Body of pancreas (tissue), 4 donors: ENCODE measurements around the gene SP140. TPM values are rescaled to one million over a fixed set of nuclear protein-coding genes. Genes with fewer than 3 reads are reported as not detected.

ENCODE experiments used
- ATAC-seq: fragments of 150-250 bp; one replicate; pipeline ENCODE4 v1.9.1; 2016
- DNase-seq, 4 donors: peaks; one replicate each; pipeline ENCODE4 v3.0.0-alpha.2; 2019
- H3K27ac ChIP-seq, 4 donors: fragments of 200-600 bp; sonication (generic); 1 replicate in 3 of 4; 2 replicates in 1 of 4; pipeline versions ENCODE4 v1.5.1 to v1.6.1; 2016 to 2019; ENCODE audit warnings: mild to moderate bottlenecking in 1 of 4, mixed read lengths in 1 of 4, moderate library complexity in 1 of 4
- H3K27me3 ChIP-seq, 2 donors: fragments of 200-600 bp; sonication (generic); one replicate each; pipeline ENCODE4 v1.6.0; 2016; ENCODE audit warnings: mild to moderate bottlenecking in 1 of 2
- H3K36me3 ChIP-seq, 2 donors: fragments of 200-600 bp; sonication (generic); replicated peaks in 1 of 2; 2 replicates each; pipeline ENCODE4 v1.5.1; 2016; ENCODE audit warnings: low read depth in 2 of 2; ENCODE audit not compliant: insufficient read depth in 1 of 2
- H3K4me1 ChIP-seq: fragments of 200-600 bp; sonication (generic); one replicate; pipeline ENCODE4 v1.6.0; 2016
- H3K4me3 ChIP-seq, 2 donors: fragments of 200-600 bp; sonication (generic); 1 replicate in 1 of 2; 2 replicates in 1 of 2; pipeline ENCODE4 v1.5.1; 2016 to 2019
- H3K9me3 ChIP-seq, 3 donors: fragments of 200-600 bp; sonication (generic); 1 replicate in 2 of 3; 2 replicates in 1 of 3; pipeline ENCODE4 v1.5.1; 2016
- POLR2A ChIP-seq, 3 donors: fragments of 450-650 bp; IDR thresholded peaks; one replicate each; pipeline ENCODE4 v1.6.1; 2016; ENCODE audit warnings: antibody characterized with exemption in 3 of 3, mild to moderate bottlenecking in 2 of 3
- WGBS, 2 donors: methylation state at CpG; one replicate each; pipeline ENCODE4 v1.1.5; 2017; 5-methylcytosine and 5-hydroxymethylcytosine counted together
- intact Hi-C: fragments of 100-400 bp; cut with DNase I; formaldehyde crosslinking; loops from one replicate; pipeline ENCODE4 v1.15.1; 2023
- total RNA-seq, 2 donors: library from RNA; depleted of rRNA; stranded (reverse); fragments of >200 nt; gene quantifications; one replicate each; pipeline ENCODE4 v1.1.0, GENCODE V29; 2016
- TF ChIP-seq, protein P1 (sequence below), 7 experiments: fragments of 450-650 bp in 4 of 7; fragments of 200-600 bp in 3 of 7; sonication (generic) in 3 of 7; IDR thresholded peaks; one replicate each; pipeline ENCODE4 v1.5.1; 2016 to 2019; ENCODE audit warnings: antibody characterized with exemption in 7 of 7

SP140 gene
- total RNA-seq, 2 donors from 2014 or later: 0.33 to 0.52 TPM

GRCh38 chr2:230346465-230346864 lies 120.9 kb downstream of the SP140 start:
- no peaks in the 10 kb centered on the region for H3K9me3 ChIP-seq
- no peaks in the 10 kb centered on the region for H3K27me3 ChIP-seq
- ATAC-seq: no peak
- no peaks in the 10 kb centered on the region for H3K36me3 ChIP-seq
- no peaks in the 10 kb centered on the region for H3K4me1 ChIP-seq
- intact Hi-C loops: no loop called here
- H3K4me3 ChIP-seq: no peak overlapping the region
- H3K27ac ChIP-seq: no peak overlapping the region
- TF ChIP-seq, protein P1, sequence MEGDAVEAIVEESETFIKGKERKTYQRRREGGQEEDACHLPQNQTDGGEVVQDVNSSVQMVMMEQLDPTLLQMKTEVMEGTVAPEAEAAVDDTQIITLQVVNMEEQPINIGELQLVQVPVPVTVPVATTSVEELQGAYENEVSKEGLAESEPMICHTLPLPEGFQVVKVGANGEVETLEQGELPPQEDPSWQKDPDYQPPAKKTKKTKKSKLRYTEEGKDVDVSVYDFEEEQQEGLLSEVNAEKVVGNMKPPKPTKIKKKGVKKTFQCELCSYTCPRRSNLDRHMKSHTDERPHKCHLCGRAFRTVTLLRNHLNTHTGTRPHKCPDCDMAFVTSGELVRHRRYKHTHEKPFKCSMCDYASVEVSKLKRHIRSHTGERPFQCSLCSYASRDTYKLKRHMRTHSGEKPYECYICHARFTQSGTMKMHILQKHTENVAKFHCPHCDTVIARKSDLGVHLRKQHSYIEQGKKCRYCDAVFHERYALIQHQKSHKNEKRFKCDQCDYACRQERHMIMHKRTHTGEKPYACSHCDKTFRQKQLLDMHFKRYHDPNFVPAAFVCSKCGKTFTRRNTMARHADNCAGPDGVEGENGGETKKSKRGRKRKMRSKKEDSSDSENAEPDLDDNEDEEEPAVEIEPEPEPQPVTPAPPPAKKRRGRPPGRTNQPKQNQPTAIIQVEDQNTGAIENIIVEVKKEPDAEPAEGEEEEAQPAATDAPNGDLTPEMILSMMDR (IDR thresholded peaks at IDR 0.05): no peak
- TF ChIP-seq POLR2A (IDR thresholded peaks at IDR 0.05): no peak
- no peak for DNase-seq
- 92 to 100% methylated on average over 1 of the region's 1 CpG for whole genome bisulfite sequencing, 2 donors

DNA sequence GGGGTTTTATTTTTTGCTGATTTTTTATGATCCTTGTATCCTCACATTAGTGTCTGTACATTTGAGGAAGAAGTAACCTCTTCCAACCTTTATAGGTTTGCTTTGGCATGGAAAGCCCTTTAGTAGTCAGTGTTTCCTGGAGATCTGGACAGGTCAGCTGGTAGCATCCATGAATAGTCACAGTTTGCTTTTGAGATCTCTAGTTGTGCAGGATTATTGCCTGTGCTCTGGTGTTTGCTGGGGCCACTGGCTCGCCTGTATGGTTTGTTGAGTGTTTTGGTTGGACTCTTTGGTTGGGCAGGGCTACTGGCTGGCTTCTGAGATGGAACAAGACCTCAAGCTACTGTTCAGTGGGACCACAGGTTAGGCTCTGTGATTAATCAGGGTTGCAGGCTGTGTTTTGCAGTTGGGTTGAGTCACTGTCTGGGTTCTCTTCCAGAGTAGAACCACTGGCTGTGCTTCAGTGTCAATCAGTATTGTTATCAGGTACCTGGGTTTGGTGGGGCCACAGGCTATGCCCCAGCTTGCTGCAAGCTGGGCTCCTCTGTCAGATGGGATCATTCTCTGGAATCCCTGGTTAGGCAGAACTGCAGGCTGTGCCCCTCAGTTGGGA lies 121.5 kb downstream of the SP140 start:
- ATAC-seq: no peak
- no peak for TF ChIP-seq POLR2A (IDR thresholded peaks at IDR 0.05)
- TF ChIP-seq, protein P1 (IDR thresholded peaks at IDR 0.05): no peak
- Histone ChIP-seq H3K9me3 (no peaks in the 10 kb centered on the region), H3K4me3 (no peak overlapping the region), H3K27me3 (no peaks in the 10 kb centered on the region), H3K27ac (no peak overlapping the region), H3K4me1 (no peaks in the 10 kb centered on the region), H3K36me3 (no peaks in the 10 kb centered on the region)
- DNase-seq: no peak
- intact Hi-C loops: no loop called here
- WGBS, 2 donors: 67 to 95% methylated on average over 1 of the region's 1 CpG

- 79 to 82% methylated on average over 5 to 6 of the region's 6 CpGs for WGBS, 2 donors
- ATAC-seq: no peak
- no peak overlapping the region for H3K4me3 ChIP-seq
- DNase-seq: no peak
- H3K27me3 ChIP-seq: no peaks in the 10 kb centered on the region
- TF ChIP-seq, protein P1 (IDR thresholded peaks at IDR 0.05): no peak
- no peak for TF ChIP-seq POLR2A (IDR thresholded peaks at IDR 0.05)
- intact Hi-C loops: no loop called here
- H3K9me3 ChIP-seq: no peaks in the 10 kb centered on the region
- H3K4me1 ChIP-seq: no peaks in the 10 kb centered on the region
- no peaks in the 10 kb centered on the region for H3K36me3 ChIP-seq
- H3K27ac ChIP-seq: no peak overlapping the region
These were observed 122.2 kb downstream of the SP140 start for GRCh38 chr2:230347659-230348305.

GRCh38 chr2:230348787-230349186 lies 123.3 kb downstream of the SP140 start:
- ATAC-seq (no peak), DNase-seq (no peak)
- no peak for TF ChIP-seq POLR2A (IDR thresholded peaks at IDR 0.05)
- TF ChIP-seq, protein P1 (IDR thresholded peaks at IDR 0.05): no peak
- no peaks in the 10 kb centered on the region for H3K4me1 ChIP-seq
- no peaks in the 10 kb centered on the region for H3K27me3 ChIP-seq
- H3K27ac ChIP-seq: no peak overlapping the region
- intact Hi-C loops: no loop called here
- H3K4me3 ChIP-seq: no peak overlapping the region
- no peaks in the 10 kb centered on the region for H3K36me3 ChIP-seq
- H3K9me3 ChIP-seq: no peaks in the 10 kb centered on the region

- H3K9me3 ChIP-seq: no peaks in the 10 kb centered on the region
- no peaks in the 10 kb centered on the region for H3K36me3 ChIP-seq
- no peak overlapping the region for H3K4me3 ChIP-seq
- no peaks in the 10 kb centered on the region for H3K27me3 ChIP-seq
- H3K27ac ChIP-seq: no peak overlapping the region
- no peak for TF ChIP-seq POLR2A (IDR thresholded peaks at IDR 0.05)
- TF ChIP-seq, protein P1 (IDR thresholded peaks at IDR 0.05): no peak
- H3K4me1 ChIP-seq: no peaks in the 10 kb centered on the region
- intact Hi-C loops: no loop called here
- ATAC-seq (no peak), DNase-seq (no peak)
- 70 to 88% methylated on average over 2 of the region's 2 CpGs for WGBS, 2 donors
These were observed 130.5 kb downstream of the SP140 start for GRCh38 chr2:230356084-230356483.
